K562 (cell line): Measurements from ENCODE around the gene LRRC4C. TPM values are rescaled to one million over a fixed set of nuclear protein-coding genes. Genes with fewer than 3 reads are reported as not detected.

Source experiments
- ATAC-seq: fragments of 200-7000 bp; cut with Tn5 transposase; 3 replicates; pipeline ENCODE4 v1.9.1; 2020; ENCODE audit warnings: moderate library complexity
- BruUV-seq: library from RNA; stranded (reverse); fragments of 400-500 nt; replicated peaks from 2 replicates; lab custom pipeline; 2021; lab: Mats Ljungman, UMichigan
- CTCF ChIA-PET: fragments of 300-600 bp; formaldehyde crosslinking; extraction: SDS; loops from one replicate; lab custom pipeline; 2021; ENCODE audit warnings: low intra/inter-chr PET ratio; lab: Yijun Ruan, JAX
- POLR2A ChIA-PET: fragments of 300-600, 350-650 bp; sonication (Branson Sonifier 250); formaldehyde crosslinking; extraction: SDS; loops from one replicate; lab custom pipeline; 2021; ENCODE audit warnings: antibody characterized with exemption, inconsistent platforms; lab: Yijun Ruan, JAX
- DNase-seq, 4 experiments: peaks; one replicate each; pipeline versions ENCODE4 v3.0.0 to v3.0.0-alpha.2; 2011 to 2018; ENCODE audit warnings: low spot score in 3 of 4, mixed read lengths in 3 of 4; ENCODE audit errors: extremely low read depth in 1 of 4
- FAIRE-seq: peaks from 2 replicates; lab custom pipeline; 2011; peaks lifted over from hg19 to GRCh38; lab: Jason Lieb, UNC
- H2AFZ ChIP-seq: 2 replicates; pipeline ENCODE4 v1.6.0; 2011; ENCODE audit warnings: low read depth, low read length, control low read depth, inconsistent platforms
- H3K27ac ChIP-seq: fragments of 200-600 bp; 3 replicates; pipeline ENCODE4 v1.8.0; 2011; ENCODE audit warnings: low read depth, mild to moderate bottlenecking, control low read depth, inconsistent platforms, low read length, moderate library complexity, mixed read lengths; ENCODE audit errors: extremely low read depth
- H3K27me3 ChIP-seq, 2 experiments: fragments of 300-600 bp in 1 of 2; 2 replicates in 1 of 2; 3 replicates in 1 of 2; pipeline versions ENCODE4 v1.6.0 to v1.8.0; 2011; ENCODE audit warnings: inconsistent platforms in 2 of 2, low read length in 2 of 2, mild to moderate bottlenecking in 1 of 2, mixed read lengths in 1 of 2, moderate library complexity in 1 of 2; ENCODE audit not compliant: control insufficient read depth in 2 of 2, insufficient read depth in 2 of 2
- H3K36me3 ChIP-seq: fragments of 300-600 bp; 3 replicates; pipeline ENCODE4 v1.8.0; 2011; ENCODE audit warnings: mild to moderate bottlenecking, low read length, inconsistent platforms; ENCODE audit not compliant: control insufficient read depth, insufficient read depth
- H3K4me1 ChIP-seq, 2 experiments: fragments of 200-600 bp in 1 of 2; replicated peaks in 1 of 2; 2 replicates in 1 of 2; 3 replicates in 1 of 2; pipeline versions ENCODE4 v1.5.1 to v1.8.0; 2011; ENCODE audit warnings: inconsistent platforms in 2 of 2, low read length in 2 of 2, mild to moderate bottlenecking in 1 of 2, mixed read lengths in 1 of 2, moderate library complexity in 1 of 2; ENCODE audit not compliant: control insufficient read depth in 2 of 2, insufficient read depth in 2 of 2
- H3K4me2 ChIP-seq: 2 replicates; pipeline ENCODE4 v1.6.1; 2011; ENCODE audit warnings: low read length, control low read depth, inconsistent platforms, mixed read lengths; ENCODE audit not compliant: insufficient read depth
- H3K4me3 ChIP-seq: fragments of 200-600 bp; sonication (generic), shearing (Covaris generic); 2 replicates; pipeline ENCODE4 v1.5.1; 2016; ENCODE audit warnings: control low read depth, inconsistent platforms
- H3K79me2 ChIP-seq: fragments of 200-600 bp; 3 replicates; pipeline ENCODE4 v1.8.0; 2011; ENCODE audit warnings: low read length, inconsistent platforms; ENCODE audit not compliant: control insufficient read depth, insufficient read depth
- H3K9ac ChIP-seq, 2 experiments: 2 replicates each; pipeline versions ENCODE4 v1.6.0 to v1.6.1; 2011; ENCODE audit warnings: low read depth in 2 of 2, low read length in 2 of 2, control low read depth in 1 of 2, inconsistent platforms in 1 of 2, mild to moderate bottlenecking in 1 of 2, mixed read lengths in 1 of 2; ENCODE audit not compliant: insufficient read depth in 1 of 2
- H3K9me1 ChIP-seq: one replicate; pipeline ENCODE4 v1.6.0; 2011; ENCODE audit warnings: inconsistent platforms, mild to moderate bottlenecking, low read length, moderate library complexity; ENCODE audit not compliant: control insufficient read depth, insufficient read depth
- H3K9me3 ChIP-seq: replicated peaks from 2 replicates; pipeline ENCODE4 v1.5.1; 2011; ENCODE audit warnings: low read depth, low read length, inconsistent platforms; ENCODE audit not compliant: control insufficient read depth, insufficient read depth
- H4K20me1 ChIP-seq: replicated peaks from 2 replicates; pipeline ENCODE4 v1.6.1; 2011; ENCODE audit warnings: low read length, inconsistent platforms, mixed read lengths; ENCODE audit not compliant: control insufficient read depth, insufficient read depth
- KHSRP ChIP-seq: fragments of 450-650 bp; IDR thresholded peaks from 2 replicates; pipeline ENCODE4 v1.6.1; 2017
- MTF1 ChIP-seq: fragments of 250-450 bp; sonication (Bioruptor Pico); IDR thresholded peaks from 2 replicates; pipeline ENCODE4 v1.9.0; 2021; ENCODE audit warnings: moderate library complexity, mild to moderate bottlenecking, inconsistent platforms, borderline replicate concordance
- NFXL1 ChIP-seq: fragments of 450-650 bp; formaldehyde crosslinking; IDR thresholded peaks from 2 replicates; pipeline ENCODE4 v1.4.0; 2021; ENCODE audit warnings: mild to moderate bottlenecking
- NR1H2 ChIP-seq: sonication (generic); formaldehyde crosslinking; IDR thresholded peaks from 2 replicates; pipeline ENCODE4 v1.4.0; 2020; ENCODE audit warnings: mild to moderate bottlenecking, missing genetic modification reagents
- POU5F1 ChIP-seq: fragments of 150-350 bp; IDR thresholded peaks from 2 replicates; pipeline ENCODE4 v1.6.1; 2014; ENCODE audit warnings: borderline replicate concordance, low read length, low read depth, mild to moderate bottlenecking; ENCODE audit not compliant: partially characterized antibody
- RB1 ChIP-seq: fragments of 450-650 bp; IDR thresholded peaks from 2 replicates; pipeline ENCODE4 v1.6.1; 2017; ENCODE audit warnings: low read depth, mild to moderate bottlenecking
- RREB1 ChIP-seq: fragments of 250-450 bp; sonication (Bioruptor Pico); IDR thresholded peaks from 2 replicates; pipeline ENCODE4 v1.4.0; 2020
- ZNF431 ChIP-seq: sonication (generic); formaldehyde crosslinking; IDR thresholded peaks from 2 replicates; pipeline ENCODE4 v1.8.0; 2022; ENCODE audit warnings: mild to moderate bottlenecking, missing genetic modification reagents
- ZNF668 ChIP-seq: fragments of 250-450 bp; sonication (Bioruptor Pico); IDR thresholded peaks from 2 replicates; pipeline ENCODE4 v1.8.0; 2022; ENCODE audit warnings: mild to moderate bottlenecking, inconsistent platforms
- ZNF696 ChIP-seq: fragments of 250-450 bp; sonication (Bioruptor Pico); conservative IDR thresholded peaks from 2 replicates; pipeline ENCODE4 v1.4.0; 2020; ENCODE audit warnings: mild to moderate bottlenecking, moderate library complexity
- WGBS: fragments of 100-300 bp; shearing (Covaris generic); methylation state at CpG from one replicate; pipeline ENCODE4 v1.1.6; 2016; ENCODE audit warnings: low coverage, mixed read lengths; ENCODE audit not compliant: insufficient coverage; ENCODE audit errors: missing lambda C conversion rate; 5-methylcytosine and 5-hydroxymethylcytosine counted together
- in situ Hi-C: fragments of 300-500 bp; cut with MboI; formaldehyde crosslinking; loops from 4 replicates; pipeline ENCODE4 v1.15.0; 2018; ENCODE audit warnings: inconsistent platforms, mixed read lengths
- intact Hi-C: fragments of 100-400 bp; cut with micrococcal nuclease; formaldehyde crosslinking; loops from 2 replicates; pipeline ENCODE4 v1.14.2; 2022
- polyA plus RNA-seq, 8 experiments: library from polyadenylated mRNA; depleted of rRNA in 4 of 8; stranded (reverse) in 5 of 8; unstranded in 3 of 8; fragments of >200 nt; fragmentation: Nextera tagmentation in 2 of 8; fragmentation: Illumina TruSeq in 1 of 8; extraction: Ambion mirVana in 2 of 8; extraction: Trizol in 1 of 8; gene quantifications; 2 replicates each; pipeline versions ENCODE4 v1.2.1 to v1.2.3, GENCODE V29; 2011 to 2014; ENCODE audit warnings: inconsistent platforms in 1 of 8, missing spikeins in 1 of 8
- total RNA-seq, 7 experiments: library from RNA; depleted of rRNA in 6 of 7; stranded (reverse); fragments of >200 nt in 6 of 7; fragmentation: Illumina TruSeq in 2 of 7; extraction: Trizol in 2 of 7; gene quantifications; 2 replicates each; pipeline versions ENCODE4 v1.2.1 to v1.2.3, GENCODE V29; 2011 to 2021; ENCODE audit warnings: low replicate concordance in 1 of 7
- TF ChIP-seq, protein P1 (sequence below): conservative IDR thresholded peaks from 2 replicates; pipeline ENCODE4 v1.6.1; 2011; ENCODE audit warnings: low read depth, mild to moderate bottlenecking, low read length; ENCODE audit not compliant: control insufficient read depth
- TF ChIP-seq, protein P2 (sequence below): sonication (generic); formaldehyde crosslinking; IDR thresholded peaks from 2 replicates; pipeline ENCODE4 v1.8.1; 2023; ENCODE audit warnings: mild to moderate bottlenecking, missing genetic modification reagents

LRRC4C gene
- total and polyA plus RNA-seq, 9 of the 15 experiments (the other 6 are each of a cell fraction or from before 2014, with no cell fraction given), result not detected

DNA sequence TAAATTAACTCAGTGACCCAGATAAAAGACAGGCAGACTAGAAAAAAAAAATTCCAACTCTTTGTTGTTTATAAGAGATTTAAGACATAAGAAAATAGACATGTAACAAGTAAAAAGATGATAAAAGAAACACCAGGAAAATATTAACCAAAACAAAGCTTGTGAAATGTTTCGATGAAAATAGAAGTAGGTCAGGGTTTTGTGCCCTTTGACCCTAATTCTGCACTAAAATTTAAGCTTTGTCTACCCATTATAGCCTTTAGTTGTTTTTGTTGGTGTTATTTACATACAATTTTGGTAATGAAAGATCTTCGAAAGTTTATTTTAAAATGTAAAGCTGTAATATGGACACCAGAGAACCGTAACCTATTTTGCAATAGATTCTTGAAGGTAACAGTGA, 75.7 kb downstream of the LRRC4C start (continued):
- TF ChIP-seq RB1 (no peak), POU5F1 (no peak), MTF1 (CRISPR knock-in tag) (no peak), ZNF696 (CRISPR knock-in tag) (no peak), NR1H2 (CRISPR knock-in tag) (no peak)
- TF ChIP-seq, protein P1, sequence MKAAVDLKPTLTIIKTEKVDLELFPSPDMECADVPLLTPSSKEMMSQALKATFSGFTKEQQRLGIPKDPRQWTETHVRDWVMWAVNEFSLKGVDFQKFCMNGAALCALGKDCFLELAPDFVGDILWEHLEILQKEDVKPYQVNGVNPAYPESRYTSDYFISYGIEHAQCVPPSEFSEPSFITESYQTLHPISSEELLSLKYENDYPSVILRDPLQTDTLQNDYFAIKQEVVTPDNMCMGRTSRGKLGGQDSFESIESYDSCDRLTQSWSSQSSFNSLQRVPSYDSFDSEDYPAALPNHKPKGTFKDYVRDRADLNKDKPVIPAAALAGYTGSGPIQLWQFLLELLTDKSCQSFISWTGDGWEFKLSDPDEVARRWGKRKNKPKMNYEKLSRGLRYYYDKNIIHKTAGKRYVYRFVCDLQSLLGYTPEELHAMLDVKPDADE, result no peak

GRCh38 chr11:41382927-41383326, 76.5 kb downstream of the LRRC4C start:
- in situ Hi-C loops, result no loop called here
- Histone ChIP-seq H3K79me2 (no peaks in the 10 kb centered on the region), H3K9ac (no peak overlapping the region), H3K4me3 (no peak overlapping the region), H3K27me3 (no peaks in the 10 kb centered on the region), H2AFZ (no peak overlapping the region), H3K9me3 (no peaks in the 10 kb centered on the region), H3K27ac (no peak overlapping the region), H3K4me1 (no peaks in the 10 kb centered on the region), H4K20me1 (no peaks in the 10 kb centered on the region), H3K9me1 (no peaks in the 10 kb centered on the region), H3K36me3 (no peaks in the 10 kb centered on the region), H3K4me2 (no peak overlapping the region)
- ChIA-PET POLR2A (no interaction called here), CTCF (no interaction called here)
- 0% methylated on average over 2 of the region's 2 CpGs for WGBS
- no peak for ATAC-seq
- FAIRE-seq, result no peak
- intact Hi-C loops, result no loop called here
- DNase-seq, result no peak
- no TSS peak for BruUV-seq
- TF ChIP-seq, protein P1, result no peak
- TF ChIP-seq NFXL1 (CRISPR knock-in tag) (no peak), KHSRP (no peak), RREB1 (CRISPR knock-in tag) (no peak), ZNF668 (no peak), ZNF431 (CRISPR knock-in tag) (no peak)
- TF ChIP-seq, protein P2, sequence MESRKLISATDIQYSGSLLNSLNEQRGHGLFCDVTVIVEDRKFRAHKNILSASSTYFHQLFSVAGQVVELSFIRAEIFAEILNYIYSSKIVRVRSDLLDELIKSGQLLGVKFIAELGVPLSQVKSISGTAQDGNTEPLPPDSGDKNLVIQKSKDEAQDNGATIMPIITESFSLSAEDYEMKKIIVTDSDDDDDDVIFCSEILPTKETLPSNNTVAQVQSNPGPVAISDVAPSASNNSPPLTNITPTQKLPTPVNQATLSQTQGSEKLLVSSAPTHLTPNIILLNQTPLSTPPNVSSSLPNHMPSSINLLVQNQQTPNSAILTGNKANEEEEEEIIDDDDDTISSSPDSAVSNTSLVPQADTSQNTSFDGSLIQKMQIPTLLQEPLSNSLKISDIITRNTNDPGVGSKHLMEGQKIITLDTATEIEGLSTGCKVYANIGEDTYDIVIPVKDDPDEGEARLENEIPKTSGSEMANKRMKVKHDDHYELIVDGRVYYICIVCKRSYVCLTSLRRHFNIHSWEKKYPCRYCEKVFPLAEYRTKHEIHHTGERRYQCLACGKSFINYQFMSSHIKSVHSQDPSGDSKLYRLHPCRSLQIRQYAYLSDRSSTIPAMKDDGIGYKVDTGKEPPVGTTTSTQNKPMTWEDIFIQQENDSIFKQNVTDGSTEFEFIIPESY (CRISPR knock-in tag), result no peak
